Smooth muscle cell (in vitro differentiated cells): Measurements from ENCODE around the gene VPS35L. TPM values are rescaled to one million over a fixed set of nuclear protein-coding genes. Genes with fewer than 3 reads are reported as not detected.

Experiments
- DNase-seq: peaks from one replicate; lab custom pipeline; 2025; ENCODE audit not compliant: unreplicated experiment; lab: John Stamatoyannopoulos, UW
- H2AFZ ChIP-seq: fragments of 200-600 bp; sonication (generic); 2 replicates; pipeline ENCODE4 v1.6.0; 2016; ENCODE audit warnings: antibody characterized with exemption, low read depth, mild to moderate bottlenecking
- H3F3A ChIP-seq: fragments of 200-600 bp; sonication (generic); 2 replicates; pipeline ENCODE4 v1.6.0; 2017; ENCODE audit warnings: antibody characterized with exemption, low read depth
- H3K27ac ChIP-seq: fragments of 200-600 bp; sonication (generic); 2 replicates; pipeline ENCODE4 v1.5.1; 2016; ENCODE audit warnings: low read depth, mild to moderate bottlenecking
- H3K27me3 ChIP-seq: fragments of 200-600 bp; sonication (generic); 2 replicates; pipeline ENCODE4 v1.6.1; 2016; ENCODE audit warnings: low read depth, mild to moderate bottlenecking
- H3K36me3 ChIP-seq: fragments of 200-600 bp; sonication (generic); 2 replicates; pipeline ENCODE4 v1.5.1; 2016; ENCODE audit warnings: low read depth
- H3K4me1 ChIP-seq: fragments of 200-600 bp; sonication (generic); 2 replicates; pipeline ENCODE4 v1.5.1; 2016; ENCODE audit warnings: low read depth
- H3K4me2 ChIP-seq: fragments of 200-600 bp; sonication (generic); 2 replicates; pipeline ENCODE4 v1.6.0; 2016; ENCODE audit warnings: mild to moderate bottlenecking
- H3K4me3 ChIP-seq: fragments of 200-600 bp; sonication (generic); 2 replicates; pipeline ENCODE4 v1.5.1; 2016; ENCODE audit warnings: mild to moderate bottlenecking
- H3K79me2 ChIP-seq: fragments of 200-600 bp; sonication (generic); 2 replicates; pipeline ENCODE4 v1.6.0; 2016; ENCODE audit warnings: low read depth, mild to moderate bottlenecking
- H3K9ac ChIP-seq: fragments of 200-600 bp; sonication (generic); 2 replicates; pipeline ENCODE4 v1.6.0; 2016; ENCODE audit warnings: low read depth
- H3K9me3 ChIP-seq: fragments of 200-600 bp; sonication (generic); replicated peaks from 2 replicates; pipeline ENCODE4 v1.5.1; 2016; ENCODE audit warnings: low read depth
- H4K20me1 ChIP-seq: fragments of 200-600 bp; sonication (generic); 2 replicates; pipeline ENCODE4 v1.6.0; 2016; ENCODE audit warnings: low read depth
- CTCF ChIP-seq: fragments of 200-600 bp; sonication (generic); IDR thresholded peaks from 2 replicates; pipeline ENCODE4 v1.5.1; 2017; ENCODE audit warnings: borderline replicate concordance, mild to moderate bottlenecking, antibody characterized with exemption; ENCODE audit not compliant: insufficient read depth, poor library complexity, severe bottlenecking
- WGBS: methylation state at CpG from one replicate; pipeline ENCODE4 v1.1.7; 2016; ENCODE audit warnings: low lambda C conversion rate; 5-methylcytosine and 5-hydroxymethylcytosine counted together
- polyA plus RNA-seq: library from polyadenylated mRNA; unstranded; fragments of >200 nt; fragmentation: Nextera tagmentation; extraction: Ambion mirVana; gene quantifications from 2 replicates; pipeline ENCODE4 v1.2.1, GENCODE V29; 2016
- total RNA-seq: library from RNA; depleted of rRNA; stranded (reverse); fragments of >200 nt; gene quantifications from 2 replicates; pipeline ENCODE4 v1.2.3, GENCODE V29; 2014

Gene VPS35L
- total and polyA plus RNA-seq, 2 experiments from 2014 or later, result 46.7 to 47.4 TPM

DNA sequence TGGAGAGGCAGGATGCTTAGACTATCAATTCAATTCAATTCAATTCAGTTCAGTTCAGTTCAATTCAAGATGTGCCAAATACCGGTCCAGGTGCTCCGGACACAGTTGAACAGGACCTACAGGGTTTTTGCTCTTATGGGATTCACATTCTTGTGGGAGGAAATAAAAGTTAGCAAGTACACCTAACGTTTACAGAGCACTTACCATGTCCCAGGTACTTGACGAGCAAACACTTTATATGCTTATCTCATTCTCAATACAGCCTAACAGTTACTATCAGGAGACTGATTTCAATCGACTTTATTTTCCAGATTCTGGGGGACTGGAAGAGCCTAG is 33.1 kb upstream of the VPS35L start:
- no peak for DNase-seq
- 42% methylated on average over 5 of the region's 5 CpGs for WGBS
- TF ChIP-seq CTCF, result no peak
- Histone ChIP-seq H3K79me2 (peaks cover 24% of the 10 kb centered on the region), H3K4me2 (peak overlapping the region; percentile 85), H3K9me3 (no peaks in the 10 kb centered on the region), H3K27ac (peak overlapping the region; percentile 77), H3K4me1 (peaks cover 11% of the 10 kb centered on the region), H2AFZ (peak overlapping the region; percentile 54), H3K4me3 (peak overlapping the region; percentile 86), H3F3A (peaks cover 12% of the 10 kb centered on the region), H4K20me1 (peaks cover 14% of the 10 kb centered on the region), H3K9ac (no peak overlapping the region), H3K36me3 (no peaks in the 10 kb centered on the region), H3K27me3 (no peaks in the 10 kb centered on the region)

GRCh38 chr16:19522760-19523159 is 32.7 kb upstream of the VPS35L start:
- no peak overlapping the region for H3K9ac ChIP-seq
- peaks cover 12% of the 10 kb centered on the region for H3F3A ChIP-seq
- peaks cover 14% of the 10 kb centered on the region for H4K20me1 ChIP-seq
- TF ChIP-seq CTCF, result no peak
- peaks cover 11% of the 10 kb centered on the region for H3K4me1 ChIP-seq
- no peaks in the 10 kb centered on the region for H3K27me3 ChIP-seq
- H3K79me2 ChIP-seq, result peaks cover 24% of the 10 kb centered on the region
- no peak overlapping the region for H3K4me2 ChIP-seq
- H2AFZ ChIP-seq, result no peak overlapping the region
- no peak overlapping the region for H3K4me3 ChIP-seq
- WGBS, result 81% methylated on average over 2 of the region's 2 CpGs
- H3K36me3 ChIP-seq, result no peaks in the 10 kb centered on the region
- H3K27ac ChIP-seq, result no peak overlapping the region
- no peaks in the 10 kb centered on the region for H3K9me3 ChIP-seq
- no peak for DNase-seq

GRCh38 chr16:19523184-19523558 is 32.3 kb upstream of the VPS35L start:
- H3K79me2 ChIP-seq, result peaks cover 21% of the 10 kb centered on the region
- peaks cover 3% of the 10 kb centered on the region for H3K36me3 ChIP-seq
- H3K9ac ChIP-seq, result no peak overlapping the region
- H3F3A ChIP-seq, result peaks cover 12% of the 10 kb centered on the region
- WGBS, result 81% methylated on average over 18 of the region's 18 CpGs
- no peak for TF ChIP-seq CTCF
- peak overlapping the region; percentile 45 for H2AFZ ChIP-seq
- peaks cover 13% of the 10 kb centered on the region for H4K20me1 ChIP-seq
- peaks cover 11% of the 10 kb centered on the region for H3K4me1 ChIP-seq
- H3K9me3 ChIP-seq, result no peaks in the 10 kb centered on the region
- H3K27me3 ChIP-seq, result no peaks in the 10 kb centered on the region
- no peak overlapping the region for H3K27ac ChIP-seq
- H3K4me2 ChIP-seq, result peak overlapping the region; percentile 95
- DNase-seq, result no peak
- H3K4me3 ChIP-seq, result peak overlapping the region; percentile 87

GRCh38 chr16:19523559-19524355 is 31.7 kb upstream of the VPS35L start, which contains the start of gene CCP110:
Gene CCP110 (plus strand): TSS chr16:19523942. CDS start chr16:19527882, 3,940 bp downstream.
- no peak for TF ChIP-seq CTCF
- no peaks in the 10 kb centered on the region for H3K27me3 ChIP-seq
- H3K27ac ChIP-seq, result peak within 1 kb of the TSS; percentile 5
- peak within 1 kb of the TSS; percentile 85 for H2AFZ ChIP-seq
- peaks cover 12% of the 10 kb centered on the region for H3F3A ChIP-seq
- H3K4me3 ChIP-seq, result peak within 1 kb of the TSS; percentile 87
- peak within 1 kb of the TSS; percentile 52 for H3K9ac ChIP-seq
- WGBS, result 2% methylated on average over 48 of the region's 51 CpGs
- peaks cover 6% of the 10 kb centered on the region for H3K36me3 ChIP-seq
- H3K4me2 ChIP-seq, result peak within 1 kb of the TSS; percentile 95
- peaks cover 11% of the 10 kb centered on the region for H3K4me1 ChIP-seq
- peaks cover 9% of the 10 kb centered on the region for H4K20me1 ChIP-seq
- DNase-seq, result peak; percentile 74
- no peaks in the 10 kb centered on the region for H3K9me3 ChIP-seq
- H3K79me2 ChIP-seq, result peaks cover 16% of the 10 kb centered on the region
